Measurements from ENCODE around the gene ZFPM1.

ZFPM1 gene

DNA sequence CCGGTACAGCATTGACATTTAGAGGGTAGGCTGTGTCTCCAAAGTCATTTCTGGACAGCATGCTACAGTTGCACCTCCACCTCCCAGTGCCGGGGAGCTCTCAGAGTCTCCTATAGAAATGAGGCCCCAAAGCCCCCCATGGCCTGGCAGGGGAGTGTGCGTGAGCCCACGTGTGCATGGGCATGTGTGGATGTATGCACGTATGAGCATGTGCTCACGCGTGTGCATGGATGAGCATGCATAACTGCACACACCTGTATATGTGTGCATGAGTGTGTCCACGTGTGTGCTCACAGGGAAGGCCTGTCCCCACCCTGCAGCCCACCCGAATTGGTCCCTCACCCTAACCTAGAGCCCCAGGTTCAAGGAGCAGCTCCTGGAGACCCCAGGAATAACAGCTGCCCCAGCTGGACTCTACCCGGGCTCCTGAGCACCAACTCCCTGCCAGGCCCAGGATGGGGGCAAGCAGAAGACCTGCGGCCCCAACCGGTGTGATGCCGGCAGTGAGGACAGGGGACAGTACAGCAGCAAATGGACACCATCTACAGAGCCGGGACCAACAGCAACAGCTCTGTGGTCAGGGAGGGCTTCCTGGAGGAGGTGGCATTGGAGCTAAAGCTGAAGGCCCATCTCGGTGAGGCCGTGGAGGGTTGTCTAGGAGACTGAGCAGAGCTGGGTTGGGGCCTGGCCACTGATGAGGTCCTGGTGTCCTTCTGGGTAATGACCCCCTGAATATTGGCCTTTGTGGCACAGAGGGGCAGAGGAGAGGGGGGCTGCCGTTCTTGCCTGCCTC lies 35.2 kb upstream of the ZFPM1 start:
- DNase-seq (ENCODE audit: low read depth in 2 of 2): no peak

DNA sequence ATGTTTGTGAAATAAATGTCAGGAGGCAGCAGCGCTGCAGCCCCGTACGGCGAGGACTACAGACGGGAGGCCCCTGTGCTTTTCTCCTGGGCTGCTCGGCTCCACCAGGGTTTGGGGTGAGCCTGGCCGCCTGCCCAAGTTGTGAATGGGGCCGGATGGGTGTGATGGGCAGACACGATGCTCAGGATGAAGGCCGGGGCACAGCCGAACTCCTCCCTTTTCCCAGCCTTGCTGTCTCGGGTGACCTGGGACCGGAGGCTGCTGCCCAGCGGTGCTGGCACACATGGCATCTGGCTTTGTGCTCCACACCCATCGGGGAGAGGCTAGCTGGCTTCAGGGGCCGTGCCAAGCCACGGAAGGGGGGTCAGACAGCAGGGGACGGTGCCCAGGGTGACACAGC lies 34.2 kb upstream of the ZFPM1 start:
- DNase-seq (ENCODE audit: low read depth in 2 of 2): no peak

DNA sequence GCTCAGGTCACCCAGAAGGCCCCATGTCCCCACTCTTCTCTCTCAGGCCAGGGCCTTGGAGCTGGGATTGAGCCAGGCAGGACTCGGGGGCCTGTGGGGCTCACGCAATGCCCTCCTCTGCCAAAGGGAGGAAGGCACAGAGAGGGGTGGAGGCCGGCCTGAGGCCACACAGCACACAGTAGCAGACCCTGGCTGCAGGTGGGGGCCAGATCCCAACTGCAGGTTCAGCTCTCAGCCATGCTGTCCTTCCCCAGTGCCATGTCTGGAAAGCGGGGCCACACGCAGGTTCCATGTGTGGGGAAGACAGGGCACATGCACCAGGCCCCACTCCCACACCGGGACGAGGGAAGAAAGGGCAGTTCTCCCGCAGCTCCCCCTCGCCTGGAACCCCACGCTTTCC lies 33.3 kb upstream of the ZFPM1 start:
- no peak for DNase-seq (ENCODE audit: low read depth in 2 of 2)

DNA sequence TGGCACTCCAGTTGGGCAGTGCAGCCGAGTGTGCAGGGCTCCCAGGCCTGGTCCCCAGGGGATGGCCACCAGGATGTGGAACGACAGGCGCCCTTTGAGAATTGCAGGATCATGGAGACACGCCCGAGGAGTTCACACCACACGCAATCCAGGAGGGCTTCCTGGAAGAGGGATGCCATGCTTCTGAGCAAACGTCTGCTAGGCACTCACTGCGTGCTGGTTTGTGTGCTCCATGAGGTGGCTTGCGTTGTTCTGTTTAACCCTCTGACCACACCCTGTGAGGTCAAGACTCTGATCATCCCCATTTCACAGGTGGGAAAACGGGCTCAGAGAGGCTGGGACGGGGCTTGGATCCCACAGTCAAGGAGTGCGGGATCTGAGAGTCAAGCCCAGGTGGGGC lies 32.6 kb upstream of the ZFPM1 start:
- DNase-seq (ENCODE audit: low read depth in 2 of 2): no peak

DNA sequence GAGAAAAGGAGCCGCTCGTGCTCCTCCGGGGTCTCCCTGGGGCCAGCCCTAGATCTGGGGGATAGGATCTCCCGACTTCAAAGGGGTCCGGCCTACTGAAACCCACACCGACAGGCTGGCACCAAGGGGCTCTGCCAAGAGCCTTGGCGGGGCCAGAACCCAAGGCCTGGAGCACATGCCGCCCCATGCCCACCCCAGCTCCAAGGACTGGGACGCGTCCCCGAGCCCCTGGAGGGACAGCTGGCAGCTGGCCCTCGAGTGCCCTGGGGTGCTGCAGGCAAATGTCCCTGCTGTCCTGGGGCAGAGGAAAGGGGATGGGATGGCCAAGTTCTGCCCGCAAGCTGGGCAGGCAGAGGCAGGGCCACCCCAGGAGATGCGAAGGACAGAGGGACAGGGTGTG lies 31.8 kb upstream of the ZFPM1 start:
- no peak for DNase-seq (ENCODE audit: low read depth in 2 of 2)

DNA sequence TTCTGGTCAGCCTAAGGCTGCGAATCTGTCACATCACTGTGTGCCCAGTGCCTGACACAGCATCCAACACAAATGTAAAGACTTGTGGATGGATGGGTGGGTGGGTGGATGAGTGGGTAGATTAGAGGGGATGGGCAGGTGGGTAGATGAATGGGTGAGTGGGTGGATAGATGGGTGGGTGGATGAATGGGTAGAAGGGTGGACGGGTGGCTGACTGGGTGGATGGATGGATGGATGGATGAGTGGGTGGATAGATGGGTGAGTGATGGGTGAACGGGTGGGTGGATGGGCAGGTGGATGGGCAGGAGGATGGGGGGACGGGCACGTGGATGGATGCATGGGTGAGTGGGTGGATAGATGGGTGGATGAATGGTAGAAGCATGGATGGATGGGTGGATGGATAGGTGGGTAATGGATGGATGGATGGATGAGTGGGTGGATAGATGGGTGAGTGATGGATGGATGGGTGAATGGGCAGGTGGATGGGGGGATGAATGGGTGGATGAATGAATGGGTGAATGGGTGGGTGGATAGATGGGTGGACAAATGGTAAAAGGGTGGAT lies 31.1 kb upstream of the ZFPM1 start:
- DNase-seq (ENCODE audit: low read depth in 2 of 2): no peak

DNA sequence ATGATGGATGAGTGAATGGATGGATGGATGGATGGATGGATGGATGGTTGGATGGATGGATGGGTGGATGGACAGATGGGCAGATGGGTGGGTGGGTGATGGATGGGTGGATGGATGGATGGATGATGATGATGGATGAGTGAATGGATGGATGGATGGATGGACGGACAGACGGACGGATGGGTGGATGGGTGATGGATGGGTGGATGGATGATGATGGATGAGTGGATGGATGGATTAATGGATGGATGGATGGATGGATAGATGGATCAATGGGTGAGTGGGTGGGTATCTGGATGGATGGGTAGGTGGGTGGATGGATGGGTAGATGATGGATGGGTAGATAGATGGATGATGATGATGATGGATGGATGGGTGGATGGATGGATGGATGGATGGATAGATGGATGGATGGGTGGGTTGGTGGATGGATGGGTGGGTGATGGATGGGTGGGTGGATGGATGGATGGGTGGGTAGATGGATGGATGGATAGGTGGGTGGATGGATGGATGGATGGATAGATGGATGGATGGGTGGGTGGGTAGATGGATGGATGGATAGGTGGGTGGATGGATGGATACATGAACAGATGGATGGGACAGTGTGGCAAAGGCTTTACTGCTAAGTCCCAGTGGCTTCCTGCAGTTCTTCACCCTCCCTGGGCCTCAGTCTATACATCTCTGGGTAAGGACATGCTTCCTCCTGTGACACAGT lies 30.2 kb upstream of the ZFPM1 start:
- no peak for DNase-seq (ENCODE audit: low read depth in 2 of 2)

DNA sequence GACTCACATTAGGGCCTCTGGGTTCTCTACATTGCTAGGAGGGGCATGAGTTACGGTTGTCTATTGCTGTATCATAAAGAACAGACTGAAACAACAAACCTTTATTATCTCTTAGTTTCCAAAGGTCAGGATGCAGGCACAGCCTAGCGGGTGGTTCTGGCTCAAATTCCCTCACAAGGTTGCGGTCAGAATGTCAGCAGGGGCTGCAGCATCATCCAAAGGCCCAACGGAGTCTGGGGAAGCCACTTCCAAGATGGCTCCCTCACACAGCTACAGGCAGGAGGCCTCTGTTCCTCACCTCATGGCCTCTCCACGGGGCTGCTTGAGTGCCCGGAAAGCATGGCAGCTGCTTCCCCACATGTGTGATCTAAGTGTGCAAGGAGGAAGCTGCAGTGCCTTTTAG lies 29.6 kb upstream of the ZFPM1 start:
- no peak for DNase-seq (ENCODE audit: low read depth in 2 of 2)

DNA sequence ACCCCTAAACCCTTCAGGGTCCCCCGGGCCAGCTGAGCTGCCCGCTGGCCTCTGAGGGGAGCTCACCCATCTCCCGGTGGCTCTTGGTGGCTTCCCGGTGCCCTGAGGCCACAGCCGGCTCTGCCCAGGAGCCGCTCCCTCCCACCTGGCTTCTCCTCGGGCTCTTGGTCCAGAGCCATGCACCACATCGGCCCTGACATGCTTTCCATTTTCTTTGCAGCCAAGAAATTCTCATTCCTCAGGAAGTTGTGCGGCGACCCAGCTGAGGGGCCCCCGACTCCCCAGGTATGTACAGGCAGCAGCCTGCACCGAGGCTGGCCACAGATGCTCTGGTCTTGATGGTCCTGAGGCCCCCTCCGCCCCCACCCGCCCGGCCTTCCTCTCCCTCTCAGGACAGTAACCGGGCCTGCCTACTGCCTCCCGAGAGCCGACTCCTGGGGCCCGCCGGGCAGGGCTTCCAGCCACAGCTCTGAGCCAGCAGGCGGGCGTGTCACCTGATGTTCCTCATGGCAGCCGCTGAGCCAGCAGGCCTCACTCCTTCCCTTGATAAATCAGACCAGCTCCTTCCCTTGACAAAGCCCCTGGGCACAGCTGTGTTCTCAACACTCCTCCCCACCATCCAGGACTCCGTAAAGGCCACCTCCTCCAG lies 28.4 kb upstream of the ZFPM1 start:
- no peak for DNase-seq (ENCODE audit: low read depth in 2 of 2)

DNA sequence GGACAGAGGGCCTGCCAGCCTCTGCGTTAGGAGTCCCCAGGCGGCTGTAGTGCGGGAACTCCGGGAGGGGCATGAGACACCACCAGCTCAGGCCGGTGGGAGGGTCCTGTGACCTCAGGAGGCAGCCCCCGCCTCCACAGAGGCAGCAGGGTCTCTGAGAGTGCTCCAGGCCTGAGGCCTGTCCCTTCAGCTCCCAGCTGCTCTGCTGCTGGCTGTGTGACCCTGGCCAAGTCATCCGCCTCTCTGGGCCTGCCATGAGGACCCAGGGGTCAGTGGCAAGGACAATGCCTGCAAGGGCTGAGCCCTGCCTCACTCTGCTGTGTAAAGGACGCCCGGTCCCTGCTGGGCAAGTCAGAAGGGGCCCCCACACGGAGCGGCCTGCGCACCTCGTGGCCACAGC lies 27.1 kb upstream of the ZFPM1 start:
- no peak for DNase-seq (ENCODE audit: low read depth in 2 of 2)

DNA sequence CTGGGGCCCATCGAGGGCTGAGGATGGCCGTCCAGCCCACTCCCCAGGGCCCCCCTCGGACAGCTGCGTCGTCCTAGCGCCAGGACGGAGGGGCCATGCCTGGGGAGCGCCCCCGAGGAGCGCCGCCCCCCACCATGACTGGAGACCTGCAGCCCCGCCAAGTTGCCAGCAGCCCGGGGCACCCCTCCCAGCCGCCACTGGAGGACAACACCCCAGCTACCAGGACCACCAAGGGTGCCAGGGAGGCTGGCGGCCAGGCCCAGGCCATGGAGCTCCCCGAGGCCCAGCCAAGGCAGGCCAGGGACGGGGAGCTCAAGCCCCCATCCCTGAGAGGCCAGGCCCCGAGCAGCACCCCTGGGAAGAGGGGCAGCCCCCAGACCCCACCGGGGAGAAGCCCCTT lies 25.7 kb upstream of the ZFPM1 start:
- no peak for DNase-seq (ENCODE audit: low read depth in 2 of 2)

DNA sequence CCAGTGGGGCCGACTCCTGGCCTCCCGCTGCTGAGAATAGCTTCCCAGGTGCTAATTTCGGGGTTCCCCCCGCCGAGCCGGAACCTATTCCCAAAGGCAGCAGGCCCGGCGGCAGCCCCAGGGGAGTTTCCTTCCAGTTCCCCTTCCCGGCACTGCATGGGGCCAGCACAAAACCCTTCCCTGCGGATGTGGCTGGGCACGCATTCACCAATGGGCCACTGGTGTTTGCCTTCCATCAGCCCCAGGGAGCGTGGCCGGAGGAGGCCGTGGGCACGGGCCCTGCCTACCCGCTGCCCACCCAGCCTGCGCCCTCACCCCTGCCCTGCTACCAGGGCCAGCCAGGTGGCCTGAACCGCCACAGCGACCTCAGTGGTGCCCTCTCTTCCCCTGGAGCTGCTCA lies 24.9 kb upstream of the ZFPM1 start:
- DNase-seq (ENCODE audit: low read depth in 2 of 2): no peak

DNA sequence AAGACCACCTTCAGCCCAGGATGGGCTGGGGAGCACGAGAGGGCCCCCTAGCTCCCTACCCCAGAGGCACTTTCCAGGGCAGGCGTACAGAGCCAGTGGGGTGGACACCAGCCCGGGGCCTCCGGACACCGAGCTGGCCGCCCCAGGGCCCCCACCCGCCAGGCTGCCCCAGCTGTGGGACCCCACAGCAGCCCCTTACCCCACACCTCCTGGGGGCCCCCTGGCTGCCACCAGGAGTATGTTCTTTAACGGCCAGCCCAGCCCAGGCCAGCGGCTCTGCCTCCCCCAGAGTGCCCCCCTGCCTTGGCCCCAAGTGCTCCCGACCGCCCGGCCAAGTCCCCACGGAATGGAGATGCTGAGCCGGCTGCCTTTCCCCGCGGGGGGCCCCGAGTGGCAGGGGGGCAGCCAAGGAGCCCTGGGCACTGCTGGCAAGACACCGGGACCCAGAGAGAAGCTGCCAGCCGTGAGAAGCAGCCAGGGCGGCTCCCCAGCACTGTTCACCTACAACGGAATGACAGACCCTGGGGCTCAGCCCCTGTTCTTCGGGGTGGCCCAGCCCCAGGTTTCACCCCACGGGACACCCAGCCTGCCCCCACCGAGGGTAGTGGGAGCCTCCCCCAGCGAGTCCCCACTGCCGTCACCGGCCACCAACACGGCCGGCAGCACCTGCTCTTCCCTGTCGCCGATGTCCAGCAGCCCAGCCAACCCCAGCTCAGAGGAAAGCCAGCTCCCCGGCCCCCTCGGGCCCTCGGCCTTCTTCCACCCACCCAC lies 24.3 kb upstream of the ZFPM1 start:
- DNase-seq (ENCODE audit: low read depth in 2 of 2): no peak

DNA sequence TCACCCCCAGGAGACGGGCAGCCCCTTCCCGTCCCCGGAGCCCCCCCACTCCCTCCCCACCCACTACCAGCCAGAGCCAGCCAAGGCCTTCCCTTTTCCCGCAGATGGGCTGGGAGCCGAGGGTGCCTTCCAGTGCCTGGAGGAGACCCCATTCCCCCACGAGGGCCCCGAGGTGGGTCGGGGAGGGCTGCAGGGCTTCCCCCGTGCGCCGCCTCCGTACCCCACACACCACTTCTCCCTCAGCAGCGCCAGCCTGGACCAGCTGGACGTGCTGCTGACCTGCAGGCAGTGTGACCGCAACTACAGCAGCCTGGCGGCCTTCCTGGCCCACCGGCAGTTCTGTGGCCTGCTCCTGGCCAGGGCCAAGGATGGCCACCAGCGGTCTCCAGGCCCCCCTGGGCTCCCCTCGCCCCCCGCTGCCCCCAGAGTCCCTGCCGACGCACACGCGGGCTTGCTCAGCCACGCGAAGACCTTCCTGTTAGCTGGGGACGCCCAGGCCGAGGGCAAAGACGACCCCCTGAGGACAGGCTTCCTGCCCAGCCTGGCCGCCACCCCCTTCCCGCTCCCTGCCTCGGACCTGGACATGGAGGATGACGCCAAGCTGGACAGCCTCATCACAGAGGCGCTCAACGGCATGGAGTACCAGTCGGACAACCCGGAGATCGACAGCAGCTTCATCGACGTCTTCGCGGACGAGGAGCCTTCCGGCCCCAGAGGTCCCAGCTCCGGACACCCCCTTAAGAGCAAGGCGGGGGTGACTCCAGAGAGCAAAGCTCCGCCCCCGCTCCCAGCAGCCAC lies 23.5 kb upstream of the ZFPM1 start:
- DNase-seq (ENCODE audit: low read depth in 2 of 2): no peak

DNA sequence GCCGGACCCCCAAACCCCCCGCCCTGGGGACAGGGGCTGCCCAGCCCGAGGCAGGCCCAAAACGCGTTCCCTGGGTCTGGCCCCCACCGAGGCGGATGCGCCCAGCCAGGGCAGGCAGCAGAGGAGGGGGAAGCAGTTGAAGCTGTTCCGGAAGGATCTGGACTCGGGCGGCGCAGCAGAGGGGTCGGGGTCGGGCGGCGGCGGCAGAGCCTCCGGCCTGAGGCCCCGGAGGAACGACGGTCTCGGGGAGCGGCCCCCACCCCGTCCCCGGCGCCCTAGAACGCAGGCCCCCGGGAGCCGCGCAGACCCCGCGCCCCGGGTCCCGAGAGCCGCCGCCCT lies 22.9 kb upstream of the ZFPM1 start:
- no peak for DNase-seq (ENCODE audit: low read depth in 2 of 2)

DNA sequence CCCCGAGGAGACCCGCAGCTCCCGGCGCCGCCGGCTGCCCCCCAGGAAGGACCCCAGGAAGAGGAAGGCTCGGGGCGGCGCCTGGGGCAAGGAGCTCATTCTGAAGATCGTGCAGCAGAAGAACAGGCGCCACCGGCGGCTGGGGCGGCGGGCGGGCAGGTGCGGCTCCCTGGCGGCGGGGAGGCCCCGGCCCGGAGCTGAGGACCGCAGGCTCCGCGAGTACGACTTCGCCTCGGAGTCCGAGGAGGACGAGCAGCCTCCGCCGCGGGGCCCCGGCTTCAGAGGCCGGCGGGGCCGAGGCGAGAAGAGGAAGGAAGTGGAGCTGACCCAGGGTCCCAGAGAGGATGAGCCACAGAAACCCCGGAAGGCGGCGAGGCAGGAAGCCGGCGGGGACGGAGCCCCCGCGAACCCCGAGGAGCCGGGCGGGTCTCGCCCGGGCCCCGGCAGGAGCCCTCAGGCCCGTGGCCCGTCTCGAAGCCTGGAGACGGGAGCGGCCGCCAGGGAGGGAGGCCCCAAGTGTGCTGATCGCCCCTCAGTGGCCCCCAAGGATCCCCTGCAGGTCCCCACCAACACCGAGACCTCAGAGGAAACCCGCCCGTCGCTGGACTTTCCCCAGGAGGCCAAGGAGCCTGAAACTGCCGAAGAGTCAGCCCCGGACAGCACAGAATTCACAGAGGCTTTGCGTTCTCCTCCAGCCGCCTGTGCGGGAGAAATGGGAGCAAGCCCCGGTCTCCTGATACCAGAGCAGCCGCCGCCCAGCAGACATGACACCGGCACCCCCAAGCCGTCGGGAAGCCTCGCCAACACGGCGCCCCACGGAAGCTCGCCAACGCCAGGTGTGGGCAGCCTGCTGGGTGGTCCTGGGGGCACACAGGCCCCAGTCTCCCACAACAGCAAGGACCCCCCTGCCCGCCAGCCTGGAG lies 22.3 kb upstream of the ZFPM1 start:
- peak in 1 of 2 experiments; percentile 23 for DNase-seq (ENCODE audit: low read depth in 2 of 2)

DNA sequence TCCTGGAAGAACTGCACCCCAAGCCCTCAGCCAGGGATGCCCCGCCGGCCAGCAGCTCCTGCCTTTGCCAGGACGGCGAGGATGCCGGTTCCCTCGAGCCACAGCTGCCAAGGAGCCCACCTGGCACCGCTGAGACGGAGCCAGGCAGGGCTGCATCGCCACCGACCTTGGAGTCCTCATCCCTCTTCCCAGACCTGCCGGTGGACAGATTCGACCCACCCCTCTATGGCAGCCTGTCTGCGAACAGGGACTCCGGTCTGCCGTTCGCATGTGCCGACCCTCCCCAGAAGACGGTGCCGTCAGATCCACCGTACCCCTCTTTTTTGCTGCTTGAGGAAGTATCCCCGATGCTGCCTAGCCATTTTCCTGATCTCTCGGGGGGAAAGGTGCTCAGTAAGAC lies 21.4 kb upstream of the ZFPM1 start:
- no peak for DNase-seq (ENCODE audit: low read depth in 2 of 2)

DNA sequence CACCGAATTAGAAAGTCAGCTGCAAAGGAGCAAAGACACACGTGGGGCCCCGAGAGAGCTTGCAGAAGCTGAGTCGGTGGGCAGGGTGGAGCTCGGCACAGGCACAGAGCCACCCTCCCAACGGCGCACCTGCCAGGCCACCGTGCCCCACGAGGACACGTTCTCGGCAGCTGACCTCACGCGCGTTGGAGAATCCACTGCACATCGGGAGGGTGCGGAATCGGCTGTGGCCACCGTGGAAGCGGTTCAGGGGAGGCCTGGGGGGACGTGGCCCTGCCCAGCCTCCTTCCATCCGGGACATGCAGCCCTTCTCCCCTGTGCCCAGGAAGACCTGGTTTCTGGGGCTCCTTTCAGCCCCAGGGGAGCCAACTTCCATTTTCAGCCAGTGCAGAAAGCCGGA lies 20.9 kb upstream of the ZFPM1 start:
- DNase-seq (ENCODE audit: low read depth in 2 of 2): no peak

DNA sequence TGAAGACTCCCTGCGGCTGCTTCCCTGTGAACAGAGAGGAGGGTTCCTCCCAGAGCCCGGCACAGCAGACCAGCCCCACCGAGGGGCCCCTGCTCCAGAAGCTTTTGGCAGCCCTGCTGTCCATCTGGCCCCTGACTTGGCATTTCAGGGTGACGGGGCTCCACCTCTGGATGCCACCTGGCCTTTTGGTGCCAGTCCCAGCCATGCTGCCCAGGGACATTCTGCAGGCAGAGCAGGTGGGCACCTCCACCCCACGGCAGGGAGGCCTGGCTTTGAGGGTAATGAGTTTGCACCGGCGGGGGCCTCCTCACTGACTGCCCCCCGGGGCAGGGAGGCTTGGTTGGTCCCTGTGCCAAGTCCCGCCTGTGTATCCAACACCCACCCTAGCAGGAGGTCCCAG lies 20.3 kb upstream of the ZFPM1 start:
- DNase-seq (ENCODE audit: low read depth in 2 of 2): no peak
